ENCODE data around the gene FNTB. TPM values are rescaled to one million over a fixed set of nuclear protein-coding genes. Genes with fewer than 3 reads are reported as not detected.

The FNTB gene
- total RNA-seq, 1 experiment from 2014 or later = 14.2 TPM

DNA sequence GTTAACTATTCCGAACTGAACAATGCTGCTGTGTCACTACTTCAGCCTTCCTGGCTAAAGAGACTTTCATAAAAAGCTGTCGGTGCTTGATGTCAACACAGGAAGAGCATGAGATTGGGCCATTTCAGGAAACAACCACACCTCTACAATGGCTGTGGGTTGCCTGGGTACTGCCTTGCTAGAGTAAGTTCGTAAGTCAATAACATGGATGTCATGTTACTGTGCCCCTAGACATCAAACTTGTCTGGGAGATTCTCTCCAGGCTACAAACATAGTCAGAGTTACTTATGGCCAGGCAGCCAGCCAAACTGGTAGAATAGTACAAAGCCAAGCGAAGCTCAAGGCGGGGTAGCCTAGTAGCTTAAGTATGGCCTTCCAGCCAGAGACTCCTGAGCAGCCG lies 92.5 kb downstream of the FNTB start (continued):
- TF ChIP-seq, protein P1, sequence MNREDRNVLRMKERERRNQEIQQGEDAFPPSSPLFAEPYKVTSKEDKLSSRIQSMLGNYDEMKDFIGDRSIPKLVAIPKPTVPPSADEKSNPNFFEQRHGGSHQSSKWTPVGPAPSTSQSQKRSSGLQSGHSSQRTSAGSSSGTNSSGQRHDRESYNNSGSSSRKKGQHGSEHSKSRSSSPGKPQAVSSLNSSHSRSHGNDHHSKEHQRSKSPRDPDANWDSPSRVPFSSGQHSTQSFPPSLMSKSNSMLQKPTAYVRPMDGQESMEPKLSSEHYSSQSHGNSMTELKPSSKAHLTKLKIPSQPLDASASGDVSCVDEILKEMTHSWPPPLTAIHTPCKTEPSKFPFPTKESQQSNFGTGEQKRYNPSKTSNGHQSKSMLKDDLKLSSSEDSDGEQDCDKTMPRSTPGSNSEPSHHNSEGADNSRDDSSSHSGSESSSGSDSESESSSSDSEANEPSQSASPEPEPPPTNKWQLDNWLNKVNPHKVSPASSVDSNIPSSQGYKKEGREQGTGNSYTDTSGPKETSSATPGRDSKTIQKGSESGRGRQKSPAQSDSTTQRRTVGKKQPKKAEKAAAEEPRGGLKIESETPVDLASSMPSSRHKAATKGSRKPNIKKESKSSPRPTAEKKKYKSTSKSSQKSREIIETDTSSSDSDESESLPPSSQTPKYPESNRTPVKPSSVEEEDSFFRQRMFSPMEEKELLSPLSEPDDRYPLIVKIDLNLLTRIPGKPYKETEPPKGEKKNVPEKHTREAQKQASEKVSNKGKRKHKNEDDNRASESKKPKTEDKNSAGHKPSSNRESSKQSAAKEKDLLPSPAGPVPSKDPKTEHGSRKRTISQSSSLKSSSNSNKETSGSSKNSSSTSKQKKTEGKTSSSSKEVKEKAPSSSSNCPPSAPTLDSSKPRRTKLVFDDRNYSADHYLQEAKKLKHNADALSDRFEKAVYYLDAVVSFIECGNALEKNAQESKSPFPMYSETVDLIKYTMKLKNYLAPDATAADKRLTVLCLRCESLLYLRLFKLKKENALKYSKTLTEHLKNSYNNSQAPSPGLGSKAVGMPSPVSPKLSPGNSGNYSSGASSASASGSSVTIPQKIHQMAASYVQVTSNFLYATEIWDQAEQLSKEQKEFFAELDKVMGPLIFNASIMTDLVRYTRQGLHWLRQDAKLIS (CRISPR knock-in tag; IDR thresholded peaks at IDR 0.05; ENCODE audit: borderline replicate concordance) = no peak
- TF ChIP-seq, protein P2, sequence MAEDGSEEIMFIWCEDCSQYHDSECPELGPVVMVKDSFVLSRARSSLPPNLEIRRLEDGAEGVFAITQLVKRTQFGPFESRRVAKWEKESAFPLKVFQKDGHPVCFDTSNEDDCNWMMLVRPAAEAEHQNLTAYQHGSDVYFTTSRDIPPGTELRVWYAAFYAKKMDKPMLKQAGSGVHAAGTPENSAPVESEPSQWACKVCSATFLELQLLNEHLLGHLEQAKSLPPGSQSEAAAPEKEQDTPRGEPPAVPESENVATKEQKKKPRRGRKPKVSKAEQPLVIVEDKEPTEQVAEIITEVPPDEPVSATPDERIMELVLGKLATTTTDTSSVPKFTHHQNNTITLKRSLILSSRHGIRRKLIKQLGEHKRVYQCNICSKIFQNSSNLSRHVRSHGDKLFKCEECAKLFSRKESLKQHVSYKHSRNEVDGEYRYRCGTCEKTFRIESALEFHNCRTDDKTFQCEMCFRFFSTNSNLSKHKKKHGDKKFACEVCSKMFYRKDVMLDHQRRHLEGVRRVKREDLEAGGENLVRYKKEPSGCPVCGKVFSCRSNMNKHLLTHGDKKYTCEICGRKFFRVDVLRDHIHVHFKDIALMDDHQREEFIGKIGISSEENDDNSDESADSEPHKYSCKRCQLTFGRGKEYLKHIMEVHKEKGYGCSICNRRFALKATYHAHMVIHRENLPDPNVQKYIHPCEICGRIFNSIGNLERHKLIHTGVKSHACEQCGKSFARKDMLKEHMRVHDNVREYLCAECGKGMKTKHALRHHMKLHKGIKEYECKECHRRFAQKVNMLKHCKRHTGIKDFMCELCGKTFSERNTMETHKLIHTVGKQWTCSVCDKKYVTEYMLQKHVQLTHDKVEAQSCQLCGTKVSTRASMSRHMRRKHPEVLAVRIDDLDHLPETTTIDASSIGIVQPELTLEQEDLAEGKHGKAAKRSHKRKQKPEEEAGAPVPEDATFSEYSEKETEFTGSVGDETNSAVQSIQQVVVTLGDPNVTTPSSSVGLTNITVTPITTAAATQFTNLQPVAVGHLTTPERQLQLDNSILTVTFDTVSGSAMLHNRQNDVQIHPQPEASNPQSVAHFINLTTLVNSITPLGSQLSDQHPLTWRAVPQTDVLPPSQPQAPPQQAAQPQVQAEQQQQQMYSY (CRISPR knock-in tag; IDR thresholded peaks at IDR 0.05) = no peak

- no peak overlapping the region for H3K4me3 Mint-ChIP-seq
- no peaks in the 10 kb centered on the region for H3K27me3 Mint-ChIP-seq (ENCODE audit: low read depth)
- peaks cover 45% of the 10 kb centered on the region for H3K36me3 Mint-ChIP-seq
- no peaks in the 10 kb centered on the region for H3K9me3 Mint-ChIP-seq
- no peak overlapping the region for H3K27ac Mint-ChIP-seq
- peaks cover 21% of the 10 kb centered on the region for H3K4me1 Mint-ChIP-seq
- TF ChIP-seq IRF2 (CRISPR knock-in tag; IDR thresholded peaks at IDR 0.05; ENCODE audit: borderline replicate concordance, low read depth) (no peak), GABPB1 (CRISPR knock-in tag; IDR thresholded peaks at IDR 0.05) (no peak), SMAD3 (CRISPR knock-in tag; IDR thresholded peaks at IDR 0.05; ENCODE audit: borderline replicate concordance) (no peak), SOX15 (CRISPR knock-in tag; IDR thresholded peaks at IDR 0.05) (no peak), ZNF281 (CRISPR knock-in tag; IDR thresholded peaks at IDR 0.05) (no peak)
- TF ChIP-seq, protein P3, sequence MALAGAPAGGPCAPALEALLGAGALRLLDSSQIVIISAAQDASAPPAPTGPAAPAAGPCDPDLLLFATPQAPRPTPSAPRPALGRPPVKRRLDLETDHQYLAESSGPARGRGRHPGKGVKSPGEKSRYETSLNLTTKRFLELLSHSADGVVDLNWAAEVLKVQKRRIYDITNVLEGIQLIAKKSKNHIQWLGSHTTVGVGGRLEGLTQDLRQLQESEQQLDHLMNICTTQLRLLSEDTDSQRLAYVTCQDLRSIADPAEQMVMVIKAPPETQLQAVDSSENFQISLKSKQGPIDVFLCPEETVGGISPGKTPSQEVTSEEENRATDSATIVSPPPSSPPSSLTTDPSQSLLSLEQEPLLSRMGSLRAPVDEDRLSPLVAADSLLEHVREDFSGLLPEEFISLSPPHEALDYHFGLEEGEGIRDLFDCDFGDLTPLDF (CRISPR knock-in tag; IDR thresholded peaks at IDR 0.05) = no peak
- ChIA-PET CTCF (no interaction called here), POLR2A (no interaction called here)
- DNase-seq (ENCODE audit: low spot score) (no peak), ATAC-seq (no peak)
Observed at GRCh38 chr14:65079768-65080167, 93.1 kb downstream of the FNTB start.

DNA sequence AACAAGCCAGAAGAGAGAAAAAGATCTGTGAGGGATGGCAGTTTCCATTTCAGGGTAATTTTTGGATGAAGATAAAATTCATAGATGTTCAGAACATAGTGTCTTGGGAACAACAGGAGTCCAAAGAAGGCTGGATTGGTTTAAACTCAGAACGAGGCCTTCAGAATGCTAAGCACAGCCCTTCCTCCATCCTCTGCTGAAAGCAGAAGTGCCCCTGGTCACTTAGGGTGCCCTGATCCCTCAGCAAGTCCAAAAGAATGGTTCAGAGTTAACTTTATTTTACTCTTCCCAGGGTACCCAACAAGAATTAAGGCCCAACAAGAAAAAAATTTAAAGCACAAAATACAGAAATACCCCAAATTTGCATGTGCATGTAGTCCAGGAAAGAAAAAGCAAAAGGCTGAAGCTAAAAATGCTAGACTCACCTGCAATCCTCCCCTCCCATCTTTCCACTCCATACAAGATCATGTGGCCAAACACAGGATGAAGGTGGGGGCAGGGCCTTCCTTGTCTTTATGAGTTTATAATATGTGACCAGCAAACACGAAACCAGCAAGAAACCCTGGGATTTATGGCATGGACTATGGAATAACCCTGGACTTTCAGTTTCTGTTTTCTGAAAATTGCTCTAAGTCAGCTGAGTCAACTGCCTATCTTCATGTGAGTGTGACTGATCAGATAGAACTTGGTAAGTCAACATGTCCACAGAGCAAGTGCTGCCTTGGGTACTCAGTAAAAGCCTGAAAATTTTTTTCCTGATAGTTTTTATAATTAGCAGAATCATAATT lies 94.5 kb downstream of the FNTB start:
- Mint-ChIP-seq H3K27ac (no peak overlapping the region), H3K4me1 (peaks cover 21% of the 10 kb centered on the region), H3K27me3 (ENCODE audit: low read depth) (no peaks in the 10 kb centered on the region; the same call in 1 of the 2 replicates), H3K4me3 (no peak overlapping the region), H3K9me3 (peaks cover 10% of the 10 kb centered on the region), H3K36me3 (peaks cover 49% of the 10 kb centered on the region)
- TF ChIP-seq NR1H2 (CRISPR knock-in tag; IDR thresholded peaks at IDR 0.05) = no peak
- ATAC-seq = no peak
- ChIA-PET POLR2A (no interaction called here), CTCF (no interaction called here)
- no peak for DNase-seq (ENCODE audit: low spot score)
